Spleen (tissue), 7 donors: ENCODE results near the gene DUSP15.

Source experiments
- CTCF ChIP-seq, 11 experiments: fragments of 200-600 bp in 7 of 11; fragments of 450-650 bp in 4 of 11; sonication (generic) in 4 of 11; IDR thresholded peaks in 8 of 11; conservative IDR thresholded peaks in 3 of 11; 1 replicate in 7 of 11; 2 replicates in 4 of 11; pipeline versions ENCODE4 v1.4.0 to v1.8.0; 2016 to 2021; ENCODE audit warnings: antibody characterized with exemption in 11 of 11, inconsistent platforms in 4 of 11, mild to moderate bottlenecking in 1 of 11
- POLR2A ChIP-seq, 3 donors: fragments of 450-650 bp; IDR thresholded peaks; one replicate each; pipeline ENCODE4 v1.5.1; 2017; ENCODE audit warnings: antibody characterized with exemption in 3 of 3, mild to moderate bottlenecking in 1 of 3
- POLR2AphosphoS5 ChIP-seq, 3 donors: sonication (generic); formaldehyde crosslinking; IDR thresholded peaks; one replicate each; pipeline ENCODE4 v1.5.1; 2017; ENCODE audit warnings: antibody characterized with exemption in 3 of 3
- donor health status: DM: no; HTN: no; CAD: no; lungs with moderate emphysema.
- donor health status: DM: no; HTN: no; CAD: no.
- donor health status: DM: no; HTN: no; CAD: no.

GRCh38 chr20:31910071-31910803 lies 39.9 kb upstream of the DUSP15 start:
- TF ChIP-seq POLR2A (IDR thresholded peaks at IDR 0.05) (no peak), CTCF (IDR thresholded peaks at IDR 0.05 in 8 of 11, conservative IDR thresholded peaks at IDR 0.05 in 3 of 11) (no peak), POLR2AphosphoS5 (IDR thresholded peaks at IDR 0.05) (no peak)
